GM19395 (cell line): ENCODE measurements around the gene IREB2.
"Not testable (repeated sequence)": the region's sequence is repeated elsewhere in the genome, so short reads cannot be mapped to it uniquely, and the experiment has no call there.

ENCODE experiments used
- ATAC-seq: cut with Tn5 transposase; IDR thresholded peaks from one replicate; pipeline ENCODE4 v1.9.1; 2021; ENCODE audit warnings: mild to moderate bottlenecking, moderate library complexity; ENCODE audit not compliant: unreplicated experiment

IREB2 gene

DNA sequence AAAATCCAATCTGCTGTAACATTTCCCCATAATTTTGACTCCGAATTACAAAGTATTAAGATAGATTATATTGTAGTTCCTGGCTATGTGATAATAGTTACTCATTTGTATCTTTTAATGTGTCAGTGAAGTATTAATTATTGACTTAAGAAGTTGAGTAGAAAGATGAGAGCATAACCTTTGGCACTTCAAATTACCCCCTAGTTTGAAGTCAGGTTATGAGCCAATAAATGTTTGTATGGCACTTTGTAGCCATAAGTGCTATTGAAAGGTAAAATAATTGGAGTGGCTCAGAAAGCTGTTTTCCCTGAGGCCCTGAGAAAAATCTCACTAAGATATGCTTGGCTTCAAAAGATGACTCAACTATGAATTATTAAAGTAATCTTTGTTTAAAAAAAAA lies 31.0 kb downstream of the IREB2 start:
- no peak for ATAC-seq

DNA sequence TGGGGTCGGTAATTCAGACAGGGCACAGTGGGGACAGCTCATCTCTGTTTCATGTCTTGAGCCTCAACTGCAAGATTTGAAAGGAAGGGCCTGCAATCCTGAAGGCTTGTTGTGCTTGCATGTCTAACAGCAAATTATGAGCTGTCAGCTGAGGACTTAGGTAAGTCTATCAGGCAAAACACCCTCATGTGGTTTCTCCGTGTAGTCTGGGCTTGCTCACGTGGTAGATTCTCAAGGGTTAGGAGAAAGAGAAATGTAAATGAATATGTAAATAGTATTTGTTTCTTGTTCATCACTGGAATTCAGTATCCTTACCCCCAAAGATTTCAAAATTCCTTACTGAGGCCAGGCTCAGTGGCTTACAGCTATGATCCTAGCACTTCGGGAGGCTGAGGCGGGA lies 39.3 kb downstream of the IREB2 start:
- no peak for ATAC-seq

DNA sequence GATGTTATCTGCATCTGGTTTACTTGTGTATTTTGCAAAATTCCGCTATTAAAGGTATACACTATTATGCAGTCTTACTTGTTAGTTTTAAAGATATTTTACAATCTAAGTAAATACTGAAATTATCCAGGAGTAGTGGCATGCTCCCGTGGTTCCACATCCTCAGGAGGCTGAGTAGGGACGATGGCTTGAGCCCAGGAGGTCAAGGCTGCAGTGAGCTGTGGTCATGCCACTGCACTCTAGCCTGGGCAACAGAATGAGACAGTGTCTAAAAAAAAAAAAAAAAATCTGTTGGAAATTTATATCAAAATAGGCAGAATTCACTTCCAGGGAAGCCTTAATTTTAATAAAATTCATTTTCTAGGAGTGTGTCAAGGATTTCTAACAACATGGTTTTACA lies 41.6 kb downstream of the IREB2 start:
- no peak for ATAC-seq

DNA sequence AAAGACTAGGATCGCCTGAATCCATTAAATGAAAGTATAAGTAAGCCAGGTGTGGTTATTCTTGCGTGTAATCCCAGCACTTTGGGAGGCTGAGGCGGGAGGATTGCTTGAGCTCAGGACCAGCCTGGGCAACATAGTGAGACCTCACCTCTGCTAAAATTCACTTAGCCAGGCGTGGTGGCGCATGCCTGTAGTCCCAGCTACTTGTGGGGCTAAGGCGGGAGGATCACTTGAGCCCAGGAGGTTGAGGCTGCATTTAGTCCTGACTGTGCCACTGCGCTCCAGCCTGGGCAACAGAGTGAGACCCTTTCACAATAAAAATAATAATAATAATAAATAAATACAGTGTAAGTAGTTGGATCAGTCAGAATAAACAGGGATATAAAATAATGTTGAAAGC lies 43.9 kb downstream of the IREB2 start:
- no peak for ATAC-seq

DNA sequence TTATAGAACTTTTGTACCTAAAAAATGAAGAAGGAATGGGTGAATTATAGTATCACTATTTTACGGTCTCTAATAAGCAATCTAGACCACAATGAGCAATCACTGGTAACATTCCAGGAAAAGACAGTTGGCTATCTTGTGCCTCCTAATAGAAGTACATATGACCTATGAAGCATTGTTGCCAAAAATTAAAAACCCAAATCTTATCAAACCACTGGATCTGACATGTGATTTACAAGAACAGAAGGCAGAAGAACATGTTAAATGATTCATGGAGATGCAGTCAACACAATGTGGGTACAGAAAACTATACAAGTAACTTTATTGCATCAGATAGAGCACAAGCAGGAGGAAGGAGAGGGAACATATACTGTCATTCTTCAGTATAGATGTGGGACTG lies 54.9 kb downstream of the IREB2 start:
- ATAC-seq, result no peak

DNA sequence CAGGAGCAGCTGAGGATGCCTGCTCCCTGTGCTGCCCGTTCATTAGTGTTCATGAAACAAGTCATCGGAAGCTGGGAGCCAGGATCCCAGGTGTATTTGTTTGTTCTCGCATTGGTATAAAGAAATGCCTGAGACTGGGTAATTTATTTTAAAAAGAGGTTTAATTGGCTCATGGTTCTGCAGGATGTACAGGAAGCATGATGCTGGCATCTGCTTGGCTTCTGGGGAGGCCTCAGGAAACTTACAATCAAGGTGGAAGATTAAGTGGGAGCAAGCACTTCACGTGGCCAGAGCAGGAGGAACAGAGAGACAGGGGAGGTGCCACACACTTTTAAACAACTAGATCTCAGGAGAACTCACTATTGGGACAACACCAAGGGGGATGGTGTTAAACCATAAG lies 63.8 kb downstream of the IREB2 start:
- ATAC-seq, result no peak

DNA sequence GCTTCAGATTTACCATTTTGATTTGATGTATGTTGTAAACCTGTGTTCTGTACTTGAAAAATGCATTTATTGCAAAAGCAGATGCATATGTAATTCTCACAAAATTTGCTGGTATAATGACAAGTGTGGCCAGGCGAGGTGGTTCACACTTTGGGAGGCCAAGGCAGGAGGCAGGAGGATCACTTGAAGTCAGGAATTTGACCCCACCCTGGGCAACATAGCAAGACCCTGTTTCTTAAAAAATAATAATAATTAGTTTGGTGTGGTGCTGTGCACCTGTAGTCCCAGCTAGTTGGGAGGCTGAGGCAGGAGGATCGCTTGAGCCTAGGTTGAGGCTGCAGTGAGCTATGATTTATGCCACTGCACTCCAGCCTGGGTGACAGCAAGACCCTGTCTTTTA lies 64.6 kb downstream of the IREB2 start:
- no peak for ATAC-seq

DNA sequence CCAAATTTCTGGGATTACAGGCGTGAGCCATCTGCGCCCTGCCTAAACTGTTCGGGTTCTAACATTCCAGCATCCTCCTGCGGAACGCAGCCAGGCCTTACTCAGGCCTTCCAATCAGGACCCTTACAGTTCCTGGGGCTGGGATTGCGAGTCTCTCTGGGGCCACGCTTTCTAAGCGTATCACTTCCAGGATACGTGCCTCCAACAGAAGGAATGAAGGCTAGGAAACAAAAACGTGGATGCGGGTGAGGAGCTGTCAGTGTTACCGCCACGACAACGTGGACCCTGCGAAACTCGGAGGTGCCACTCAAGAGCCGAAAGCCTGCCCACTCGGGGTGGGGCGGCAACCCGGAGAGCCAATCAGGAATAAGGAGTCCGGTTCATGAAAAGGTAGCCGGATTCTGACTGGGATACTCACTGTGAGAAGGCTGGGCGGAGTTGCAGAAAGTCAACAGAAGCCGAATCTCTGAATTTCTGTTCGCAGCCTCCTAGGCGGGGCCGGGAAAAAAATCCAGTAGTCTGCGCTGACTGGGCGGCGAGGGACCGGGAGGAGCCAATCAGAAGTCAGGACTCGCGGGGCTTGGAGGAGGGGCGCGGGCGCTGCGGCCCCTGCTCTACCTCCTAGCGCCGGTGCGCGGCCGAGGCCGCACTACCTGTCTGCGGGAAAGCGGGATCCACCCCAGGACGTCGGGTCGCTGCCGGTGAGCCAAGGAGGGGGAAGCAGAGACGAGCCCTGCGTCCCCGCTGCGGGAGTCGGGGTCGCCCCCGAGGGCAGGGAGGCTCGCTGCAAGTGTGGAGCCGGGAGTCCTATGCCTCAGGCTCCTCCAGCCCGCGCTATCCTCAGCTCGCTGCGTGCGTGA lies 69.2 kb downstream of the IREB2 start, which contains the start of gene HYKK:
Gene HYKK (plus strand): TSS at position 607 of the 860 bp plus-strand sequence. CDS start 5,512 bp downstream, outside the sequence.
- peak; percentile 93 for ATAC-seq

DNA sequence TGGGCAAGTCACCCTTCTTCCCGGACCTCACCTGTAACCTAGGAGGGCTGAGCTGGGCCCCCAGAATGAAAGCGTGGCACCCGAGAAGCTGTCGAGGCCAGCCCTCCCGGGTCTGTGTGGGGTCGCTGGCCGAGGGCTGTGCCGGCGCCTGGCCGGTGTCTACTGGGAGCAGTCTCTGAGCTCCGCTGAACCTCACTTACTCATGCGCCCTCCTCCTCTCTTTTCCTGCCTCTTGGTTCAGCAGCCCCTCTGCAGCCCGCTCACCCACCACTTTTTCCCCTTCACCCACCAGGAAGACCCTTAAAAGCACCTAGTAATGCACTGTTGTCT lies 69.8 kb downstream of the IREB2 start:
- peak; percentile 47 for ATAC-seq

DNA sequence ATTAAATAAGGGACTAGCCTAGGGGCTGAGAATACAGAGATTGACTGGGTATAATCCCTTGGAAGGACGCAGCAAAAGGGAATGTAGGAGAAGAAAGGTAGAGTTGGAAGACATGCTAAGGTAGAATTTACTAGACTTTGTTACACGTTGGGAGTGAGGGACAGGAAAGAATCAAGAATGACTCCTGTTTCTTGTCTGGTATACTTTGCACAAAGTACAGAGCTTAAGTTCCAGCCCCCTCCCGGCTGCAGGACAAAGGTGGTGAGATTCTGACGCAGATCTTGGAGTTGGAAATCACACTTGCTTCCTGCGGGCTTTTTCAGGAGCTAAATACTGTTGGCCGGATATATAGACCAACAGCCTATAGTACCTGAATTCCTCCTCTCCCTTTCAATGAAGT lies 70.3 kb downstream of the IREB2 start:
- ATAC-seq, result no peak

DNA sequence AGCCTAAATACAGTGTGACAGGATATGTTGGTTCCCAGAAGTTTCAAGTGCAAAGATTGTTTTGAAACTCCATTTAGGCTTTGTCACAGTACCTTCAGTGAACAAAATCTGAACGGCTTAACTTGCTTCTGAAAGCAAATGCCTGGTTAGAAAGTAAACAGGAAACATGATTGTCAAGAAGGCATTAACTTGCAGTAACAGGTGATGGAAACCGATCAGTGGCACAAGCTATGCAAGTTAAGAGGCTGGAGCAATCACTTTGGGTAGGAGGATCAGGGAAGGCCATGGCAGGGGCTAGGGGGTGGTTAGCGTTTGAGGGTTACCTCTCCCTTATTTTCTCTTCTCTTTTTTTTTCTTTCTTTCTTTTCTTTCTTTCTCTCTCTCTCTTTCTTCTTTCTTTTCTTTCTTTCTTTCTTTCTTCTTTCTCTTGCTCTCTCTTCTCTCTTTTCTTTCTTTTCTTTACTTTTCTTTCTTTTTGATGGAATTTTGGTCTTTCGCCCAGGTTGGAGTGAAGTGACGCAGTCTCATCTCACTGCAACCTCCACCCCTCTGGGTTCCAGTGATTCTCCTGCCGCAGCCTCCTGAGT lies 71.8 kb downstream of the IREB2 start:
- ATAC-seq, result no peak

DNA sequence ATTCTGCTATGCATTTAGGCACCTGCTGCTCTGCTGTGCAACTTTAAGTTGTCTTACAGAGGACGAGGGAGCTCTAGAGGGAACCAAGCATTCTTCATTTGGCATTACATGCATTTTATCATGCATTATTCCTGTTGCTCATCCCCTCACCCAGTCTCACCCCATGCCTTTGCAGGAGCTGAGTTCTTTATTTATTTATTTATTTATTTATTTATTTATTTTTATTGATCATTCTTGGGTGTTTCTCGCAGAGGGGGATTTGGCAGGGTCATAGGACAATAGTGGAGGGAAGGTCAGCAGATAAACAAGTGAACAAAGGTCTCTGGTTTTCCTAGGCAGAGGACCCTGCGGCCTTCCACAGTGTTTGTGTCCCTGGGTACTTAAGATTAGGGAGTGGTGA lies 82.0 kb downstream of the IREB2 start:
- not testable (repeated sequence) for ATAC-seq

DNA sequence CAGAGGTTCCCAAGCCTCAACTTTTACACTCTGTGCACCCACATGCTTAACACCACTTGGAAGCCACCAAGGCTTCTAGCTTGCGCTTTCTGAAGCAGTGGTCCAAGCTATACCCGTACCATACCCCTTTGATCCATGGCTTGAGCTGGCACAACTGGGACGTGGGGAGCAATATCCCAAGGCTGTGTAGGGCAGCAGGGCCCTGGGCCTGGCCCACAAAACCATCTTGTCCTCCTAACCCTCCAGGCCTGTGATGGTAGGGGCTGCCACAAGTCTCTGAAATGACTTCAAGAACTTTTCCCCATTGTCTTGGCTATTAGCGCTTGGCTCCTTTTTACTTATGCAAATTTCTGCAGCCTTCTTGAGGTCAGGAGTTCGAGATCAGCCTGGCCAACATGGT lies 86.2 kb downstream of the IREB2 start:
- ATAC-seq, result no peak

DNA sequence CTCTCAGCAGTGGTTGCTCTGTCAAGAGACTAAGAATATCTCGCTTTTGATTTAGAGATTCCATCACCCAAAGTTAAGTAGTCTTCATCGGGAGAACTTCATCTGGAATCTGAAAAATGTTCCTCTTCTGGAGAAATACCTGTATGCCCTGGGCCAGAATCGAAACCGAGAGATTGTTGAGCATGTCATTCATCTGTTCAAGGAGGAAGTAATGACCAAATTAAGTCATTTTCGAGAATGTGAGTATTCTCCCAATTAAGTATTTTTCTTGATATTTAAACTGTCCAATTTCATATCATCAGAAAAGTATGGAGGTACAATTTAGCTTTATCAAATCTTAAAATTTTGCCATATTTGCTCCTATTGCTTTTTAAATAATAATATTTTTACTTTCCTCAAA lies 89.3 kb downstream of the IREB2 start:
- ATAC-seq, result no peak

DNA sequence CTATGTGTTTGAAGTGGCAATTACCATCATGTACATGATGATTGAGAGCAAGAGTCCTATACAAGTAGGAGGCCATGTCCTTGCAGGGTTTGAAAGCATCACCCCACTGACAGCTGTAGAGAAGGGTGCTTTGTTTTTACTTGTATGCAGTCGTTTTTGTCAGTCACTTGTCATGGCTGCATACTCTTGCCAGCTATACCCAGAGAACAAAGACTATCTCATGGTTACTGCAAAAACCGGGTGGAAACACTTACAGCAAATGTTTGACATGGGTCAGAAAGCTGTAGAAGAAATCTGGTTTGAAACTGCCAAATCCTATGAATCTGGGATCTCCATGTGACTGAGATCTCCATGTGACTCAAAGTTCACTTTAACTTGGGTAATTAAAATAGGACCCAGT lies 95.3 kb downstream of the IREB2 start:
- ATAC-seq, result no peak

DNA sequence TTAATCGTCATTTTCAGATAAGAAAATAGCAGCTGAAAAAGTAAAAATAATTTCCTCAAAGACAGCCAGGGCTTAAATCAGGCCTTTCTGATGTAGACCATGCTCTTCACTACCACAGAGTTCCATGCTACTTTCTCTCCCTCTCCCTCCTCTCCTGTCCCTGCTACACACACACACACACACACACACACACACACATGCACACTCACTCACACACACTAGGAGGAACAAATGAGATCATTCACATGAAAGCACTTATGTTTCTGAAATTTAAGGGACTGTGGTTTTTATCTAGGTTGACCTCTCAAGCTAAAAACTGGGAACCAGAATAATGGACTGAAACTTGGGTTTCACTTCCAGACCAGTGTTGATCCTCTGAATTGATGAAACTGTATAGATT lies 98.1 kb downstream of the IREB2 start:
- ATAC-seq, result no peak

DNA sequence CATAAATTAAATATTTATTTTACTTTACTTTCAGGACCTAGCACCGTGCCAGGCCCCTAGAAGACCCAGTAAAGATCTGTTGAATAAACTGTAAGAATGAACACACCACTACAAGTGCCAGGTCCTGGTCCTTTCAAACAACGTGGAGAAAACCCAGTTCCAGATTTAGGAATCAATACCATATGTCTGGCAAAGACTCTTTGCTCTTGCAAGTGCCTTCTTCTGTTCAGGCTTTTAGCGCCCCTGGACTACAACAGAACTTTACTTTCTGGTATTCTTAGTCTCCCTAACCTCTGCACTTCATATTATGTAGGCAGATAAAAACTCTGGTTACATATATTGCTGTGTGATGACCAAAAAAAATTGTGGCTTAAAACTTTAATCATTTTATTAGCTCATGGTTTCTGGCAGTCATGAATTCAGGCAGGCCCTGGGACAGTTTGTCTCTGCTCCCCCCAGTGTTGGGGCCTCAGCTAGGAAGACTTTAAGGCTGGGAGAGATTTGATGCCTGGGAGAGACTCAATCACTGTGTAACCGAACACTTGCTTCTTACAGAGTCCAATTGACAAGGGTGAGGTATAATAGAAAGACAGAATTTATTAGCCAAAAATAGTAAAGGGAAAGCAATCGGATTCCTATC lies 99.4 kb downstream of the IREB2 start:
- ATAC-seq, result no peak

DNA sequence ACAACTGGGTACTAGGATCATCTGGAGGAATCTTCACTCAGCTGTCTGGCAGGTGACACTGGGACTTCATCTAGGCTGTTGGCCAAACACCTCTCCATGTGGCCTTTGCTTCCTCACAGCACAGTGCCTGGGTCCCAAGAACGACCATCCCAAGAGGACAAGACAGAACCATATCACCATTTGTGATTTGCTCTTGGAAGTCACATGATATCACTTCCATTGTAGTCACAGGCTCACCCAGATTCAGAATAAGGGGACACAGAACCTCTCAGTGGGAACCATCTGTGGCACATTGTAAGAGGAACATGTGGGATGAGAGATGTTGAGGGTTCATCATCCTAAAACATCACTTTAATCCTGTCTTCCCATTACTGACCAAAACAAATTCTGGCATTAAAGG lies 100.3 kb downstream of the IREB2 start:
- no peak for ATAC-seq

DNA sequence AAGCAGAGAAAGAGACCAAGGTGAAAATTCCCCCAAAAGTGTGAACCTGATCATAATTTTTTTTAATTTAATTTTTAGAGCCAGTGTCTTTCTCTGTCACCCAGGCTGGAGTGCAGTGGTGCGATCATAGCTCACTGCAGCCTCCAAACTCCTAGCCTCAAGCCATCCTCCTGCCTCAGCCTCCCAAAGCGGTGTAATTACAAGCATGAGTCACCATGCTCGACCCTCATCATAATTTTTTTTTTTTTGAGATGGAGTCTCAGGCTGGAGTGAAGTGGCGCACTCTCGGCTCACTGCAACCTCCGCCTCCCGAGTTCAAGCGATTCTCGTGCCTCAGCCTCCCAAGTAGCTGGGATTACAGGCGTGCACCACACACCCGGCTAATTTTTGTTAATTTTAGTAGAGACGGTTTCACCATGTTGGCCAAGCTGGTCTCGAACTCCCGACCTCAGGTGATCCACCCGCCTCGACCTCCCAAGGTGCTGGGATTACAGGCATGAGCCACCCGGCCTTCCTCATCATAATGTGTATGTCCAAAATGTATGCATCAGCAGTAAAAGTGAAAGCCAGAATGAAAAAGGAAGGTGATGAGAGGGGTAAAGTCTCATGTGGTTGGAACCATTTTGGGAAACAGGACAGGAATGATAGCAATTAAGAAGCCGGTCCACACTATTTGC lies 101.6 kb downstream of the IREB2 start:
- ATAC-seq, result not testable (repeated sequence)

DNA sequence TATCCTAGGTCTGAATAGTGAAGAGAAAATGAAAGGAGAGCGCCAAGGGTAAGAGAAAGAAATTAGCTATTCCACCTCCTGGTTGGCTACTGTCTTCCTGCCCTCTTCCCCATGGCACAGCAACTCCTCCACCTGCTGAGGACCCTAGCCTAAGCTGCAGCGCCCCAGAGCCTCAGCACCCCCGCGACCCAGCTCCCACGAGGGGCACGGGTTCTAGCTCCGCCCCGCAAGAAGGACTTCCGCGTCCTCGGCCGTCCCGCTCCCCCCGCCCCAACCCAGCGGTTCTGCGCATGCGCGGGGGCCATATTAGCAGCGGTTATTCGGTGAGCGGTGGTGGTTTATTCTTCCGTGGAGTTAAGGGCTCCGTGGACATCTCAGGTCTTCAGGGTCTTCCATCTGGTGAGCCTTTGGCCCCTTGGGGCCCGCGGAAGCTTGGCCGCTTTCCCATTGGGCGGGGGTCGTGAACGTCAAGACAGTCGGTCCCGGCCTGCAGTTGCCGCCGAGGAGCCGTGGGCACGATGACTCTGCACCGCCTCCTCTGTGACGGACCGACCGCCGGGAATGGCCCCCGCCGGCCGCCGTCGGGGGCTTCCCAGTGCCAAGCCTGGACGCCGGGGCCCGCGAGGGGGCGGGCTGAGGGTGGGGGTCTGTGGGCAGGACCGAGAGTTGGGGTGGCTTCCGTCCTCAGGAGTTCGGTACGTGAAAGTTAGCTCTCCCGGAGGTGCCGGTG lies 102.3 kb downstream of the IREB2 start, which contains the start of gene PSMA4:
Gene PSMA4 (plus strand): TSS at position 304 of the 730 bp plus-strand sequence. CDS start 1,484 bp downstream, outside the sequence.
- ATAC-seq, result peak; percentile 76
